ENCODE measurements around the gene MST1. TPM values are rescaled to one million over a fixed set of nuclear protein-coding genes. Genes with fewer than 3 reads are reported as not detected.
A peak's percentile ranks its signal among the peaks of the same experiment; 100 is the strongest.

The MST1 gene
- total RNA-seq, 1 experiment from 2014 or later = 3.4 TPM

DNA sequence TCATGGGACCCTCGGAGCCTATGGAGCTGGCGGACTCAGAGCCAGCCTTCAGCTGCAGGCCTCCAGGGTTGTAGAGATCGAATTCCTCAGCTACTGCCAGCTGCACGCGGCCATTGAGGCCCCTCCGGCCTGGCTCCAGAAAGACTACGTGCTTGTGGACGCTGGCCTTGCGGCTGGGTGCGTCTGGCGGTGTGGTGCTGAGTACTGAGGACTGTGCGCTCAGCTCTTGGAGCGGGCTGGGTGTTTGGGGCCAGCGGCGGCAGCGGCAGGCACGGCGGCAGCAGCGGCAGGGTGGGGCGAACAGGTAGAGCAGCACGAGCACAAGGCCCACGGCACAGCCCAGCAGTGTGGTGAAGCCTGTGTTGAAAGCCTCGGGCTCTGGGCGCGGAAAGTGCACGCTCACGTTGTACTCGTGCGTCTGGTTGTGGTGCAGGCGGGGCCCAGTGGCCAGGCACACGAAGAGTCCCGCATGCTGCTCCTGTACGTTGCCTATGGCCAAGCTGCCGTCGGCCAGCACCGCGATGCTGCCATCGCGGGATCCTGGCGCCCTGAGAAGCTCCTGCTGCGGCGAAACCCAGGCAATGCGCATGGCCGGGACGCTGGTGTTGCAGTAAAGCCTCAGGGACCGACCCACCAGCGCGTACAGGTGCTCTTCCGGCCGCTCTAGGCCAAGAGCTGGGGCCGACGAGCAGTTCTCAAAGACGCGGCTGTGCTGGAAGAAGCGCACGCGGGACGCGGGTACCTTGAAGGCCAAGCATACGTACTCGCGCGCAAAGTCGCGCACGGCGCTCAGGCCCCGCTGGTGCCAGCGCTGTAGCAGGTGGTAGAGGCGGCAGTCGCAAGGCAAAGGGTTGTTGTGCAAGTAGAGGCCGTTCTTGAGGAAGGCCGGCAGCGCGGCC is 28.9 kb upstream of the MST1 start:
- no peak for DNase-seq (ENCODE audit: low read depth)

DNA sequence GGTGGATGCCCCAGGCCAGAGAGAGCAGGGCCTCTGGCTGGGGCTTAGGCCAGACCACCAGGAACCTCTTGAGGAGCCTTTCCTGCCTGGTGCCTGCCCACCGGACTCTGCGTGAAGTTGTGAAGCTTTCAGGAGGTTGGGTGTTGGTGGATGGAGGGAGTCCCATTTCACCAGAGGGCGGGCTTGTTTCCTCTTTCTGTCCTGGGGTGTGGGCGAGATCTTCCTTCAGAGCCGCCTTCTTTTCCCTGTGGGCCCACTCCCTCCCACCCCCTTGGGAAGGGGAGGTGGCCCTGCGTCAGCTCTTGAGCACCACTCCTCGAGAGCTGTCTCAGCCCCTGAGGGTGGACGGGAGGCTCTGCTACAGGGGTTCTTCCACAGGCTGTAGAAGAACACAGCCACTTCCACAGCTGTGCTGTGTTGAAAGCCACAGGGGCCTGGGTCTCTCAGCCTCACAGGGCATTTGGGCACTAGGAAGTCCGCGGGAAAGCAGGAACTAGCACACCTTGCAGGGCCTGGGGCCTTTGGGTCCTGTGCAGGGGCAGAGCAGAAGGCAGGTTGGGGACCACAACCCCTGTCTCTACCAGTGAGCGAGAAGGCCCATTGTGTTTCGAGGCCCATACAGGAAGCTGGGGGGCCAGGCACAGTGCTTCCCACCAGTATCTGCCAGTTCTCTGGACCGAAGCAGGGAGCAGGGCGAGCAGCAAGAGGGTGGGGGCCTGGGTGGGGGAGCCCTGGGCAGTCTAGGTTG is 28.1 kb upstream of the MST1 start:
- DNase-seq (ENCODE audit: low read depth) = no peak

DNA sequence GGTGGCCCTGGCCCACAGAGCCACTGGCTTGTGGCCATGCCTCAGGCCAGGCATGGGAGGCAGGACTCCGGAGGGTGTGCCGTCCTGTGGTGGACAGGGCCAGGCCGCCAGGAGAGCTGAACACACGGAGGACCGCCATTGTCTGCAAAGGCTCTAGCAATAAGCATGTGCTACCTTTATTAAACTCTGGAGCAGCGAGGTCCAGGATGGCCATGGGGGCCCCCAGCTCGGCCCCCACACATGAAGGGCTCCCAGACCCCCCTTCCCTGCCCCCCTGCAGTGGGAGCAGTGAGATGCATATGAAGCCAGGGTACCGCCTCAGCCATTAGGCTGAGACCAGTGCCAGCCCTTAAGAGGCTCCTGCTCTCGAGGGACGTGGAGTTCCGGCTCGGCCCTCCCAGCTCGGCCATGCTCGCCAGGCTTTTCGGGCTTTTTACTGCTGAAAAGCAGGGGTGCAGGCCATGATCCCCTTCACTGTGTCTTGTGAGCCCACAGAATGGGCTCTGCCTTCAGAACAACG is 27.5 kb upstream of the MST1 start:
- DNase-seq (ENCODE audit: low read depth) = no peak

DNA sequence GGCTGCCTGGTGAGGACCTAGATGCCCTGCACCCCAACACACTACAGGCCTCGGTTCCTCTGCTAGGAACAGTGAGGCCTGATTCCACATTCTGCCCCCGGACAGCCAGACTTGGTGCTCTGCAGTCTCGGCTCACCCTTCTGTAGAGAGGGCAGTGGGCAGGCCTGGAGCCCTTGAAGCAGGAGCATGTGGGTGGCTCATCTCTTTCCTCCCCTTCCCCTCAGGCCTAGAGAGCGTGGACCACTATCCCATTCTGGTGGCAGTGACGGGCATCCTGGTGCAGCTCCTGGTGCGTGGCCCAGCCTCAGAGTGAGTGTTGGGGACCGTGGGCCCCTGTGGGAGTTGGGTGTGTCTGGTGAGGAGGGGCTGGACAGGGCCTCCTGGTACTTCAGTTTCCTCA is 26.9 kb upstream of the MST1 start:
- no peak for DNase-seq (ENCODE audit: low read depth)

DNA sequence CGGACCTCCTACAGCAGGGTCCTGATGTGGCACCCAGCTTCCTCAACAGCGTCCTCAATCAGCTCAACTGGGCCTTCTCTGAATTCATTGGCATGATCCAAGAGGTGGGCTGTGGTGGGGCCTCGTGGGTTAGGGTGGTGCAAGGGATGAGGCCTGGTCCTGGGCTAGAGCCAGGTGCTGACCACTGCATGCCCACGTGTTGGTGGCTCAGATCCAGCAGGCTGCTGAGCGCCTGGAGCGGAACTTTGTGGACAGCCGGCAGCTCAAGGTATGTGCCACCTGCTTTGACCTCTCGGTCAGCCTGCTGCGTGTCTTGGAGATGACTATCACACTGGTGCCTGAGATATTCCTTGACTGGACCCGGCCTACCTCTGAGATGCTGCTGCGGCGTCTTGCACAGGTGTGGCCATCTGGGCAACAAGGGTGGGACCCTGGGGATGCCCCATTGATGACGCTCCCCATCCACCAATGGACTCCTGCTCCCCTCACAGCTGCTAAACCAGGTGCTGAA is 26.4 kb upstream of the MST1 start:
- no peak for DNase-seq (ENCODE audit: low read depth)

DNA sequence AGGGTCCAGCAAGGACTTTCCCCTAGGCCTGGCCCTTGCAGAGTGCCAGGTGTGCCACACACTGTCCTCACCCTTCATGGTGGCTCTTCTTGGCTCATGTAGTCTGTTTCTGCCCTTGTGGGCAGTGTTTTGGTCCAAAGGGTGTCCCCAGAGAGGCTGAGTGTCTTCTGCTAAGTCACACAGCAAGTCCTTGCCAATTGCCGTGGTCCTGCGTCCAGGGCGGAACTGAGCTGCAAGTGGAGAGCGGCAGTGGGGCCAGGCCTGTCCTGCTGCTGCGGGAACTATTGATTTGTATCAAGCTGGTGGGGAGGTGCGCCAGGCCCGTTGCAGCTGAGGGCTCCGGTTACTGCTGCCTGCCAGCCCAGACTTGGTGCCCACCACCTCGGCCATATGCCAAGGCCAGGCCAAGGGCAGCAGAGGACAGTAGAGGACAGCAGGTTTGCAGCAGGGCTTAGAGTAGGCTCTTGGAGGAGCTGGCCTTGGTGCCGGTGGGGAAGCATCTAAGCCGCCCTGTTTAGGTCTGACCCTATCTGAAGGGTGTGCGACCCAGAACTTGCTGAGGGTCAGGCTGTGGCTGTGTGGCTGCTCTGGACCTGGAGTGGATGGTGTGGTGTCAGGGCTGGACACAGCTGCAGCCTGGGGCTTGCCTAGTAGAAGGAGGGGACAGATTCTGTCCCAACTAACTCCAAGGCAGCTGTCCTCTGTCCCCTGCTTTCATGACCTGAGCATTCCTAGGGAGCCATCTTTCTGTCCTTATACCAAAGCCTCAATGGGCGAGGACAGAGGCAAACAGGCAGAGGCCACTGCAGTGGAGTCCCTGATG is 25.7 kb upstream of the MST1 start:
- no peak for DNase-seq (ENCODE audit: low read depth)

DNA sequence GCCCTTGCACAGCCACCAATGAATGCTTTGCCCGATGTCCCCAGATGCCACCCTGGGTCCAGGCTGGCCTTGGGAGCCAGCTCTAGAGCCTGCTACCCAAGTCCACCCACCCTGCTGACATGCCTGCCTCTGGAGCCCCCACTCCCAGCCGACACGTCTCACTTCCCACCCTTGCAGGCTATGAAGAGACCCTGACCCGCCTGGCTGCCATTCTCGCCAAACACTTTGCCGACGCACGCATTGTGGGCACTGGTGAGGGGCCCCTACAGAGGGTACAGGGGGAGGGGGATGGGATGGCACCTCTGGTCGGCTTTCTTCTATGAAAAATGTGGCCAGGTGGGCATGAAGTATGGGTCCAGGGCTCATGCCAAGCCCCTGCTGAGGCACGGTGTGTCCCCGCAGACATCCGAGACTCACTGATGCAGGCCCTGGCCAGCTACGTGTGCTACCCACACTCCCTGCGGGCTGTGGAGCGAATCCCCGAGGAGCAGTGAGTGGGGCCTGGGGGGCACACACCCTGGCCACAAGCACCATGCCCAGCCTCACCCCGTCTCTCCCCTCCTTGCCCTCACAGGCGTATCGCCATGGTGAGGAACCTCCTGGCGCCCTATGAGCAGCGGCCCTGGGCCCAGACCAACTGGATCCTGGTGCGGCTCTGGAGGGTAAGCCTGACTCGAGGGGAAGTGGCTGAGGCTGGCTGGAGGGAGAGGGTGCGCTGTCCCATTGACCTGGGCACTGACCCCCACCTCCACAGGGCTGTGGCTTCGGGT is 24.2 kb upstream of the MST1 start:
- no peak for DNase-seq (ENCODE audit: low read depth)

DNA sequence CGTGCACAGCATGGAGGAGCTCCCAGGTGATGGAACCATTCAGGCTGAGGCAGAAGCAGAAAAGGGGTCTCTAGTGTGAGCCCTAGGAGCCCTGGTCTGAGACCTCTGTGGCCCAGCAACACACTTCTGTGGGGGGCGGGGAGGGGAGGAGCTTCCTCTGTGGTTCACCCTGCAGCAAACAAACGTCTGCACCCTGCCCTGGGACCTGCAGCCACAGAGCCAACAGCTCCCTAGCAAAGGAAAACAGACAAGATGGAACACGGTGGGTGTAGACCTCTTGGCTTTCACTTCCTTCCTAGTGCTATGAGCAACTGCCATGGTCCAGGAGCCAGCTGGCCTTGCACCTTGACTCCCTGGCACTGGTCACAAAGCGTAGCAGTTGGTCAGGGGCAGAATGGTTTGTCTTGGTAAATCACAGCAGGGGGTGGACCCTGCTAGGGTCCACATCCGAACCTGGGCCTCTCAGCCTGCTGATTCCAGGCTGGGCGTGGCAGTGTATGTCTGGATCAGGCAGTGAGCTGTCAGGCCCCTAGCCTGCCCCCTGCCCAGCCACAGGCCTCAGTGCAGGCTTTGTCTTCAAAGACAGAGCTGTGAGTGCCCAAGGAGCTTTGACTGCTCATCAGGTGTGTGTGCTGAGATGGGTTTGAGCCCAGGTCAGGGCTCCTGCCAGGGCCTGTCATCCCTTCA is 23.5 kb upstream of the MST1 start:
- DNase-seq (ENCODE audit: low read depth) = no peak

DNA sequence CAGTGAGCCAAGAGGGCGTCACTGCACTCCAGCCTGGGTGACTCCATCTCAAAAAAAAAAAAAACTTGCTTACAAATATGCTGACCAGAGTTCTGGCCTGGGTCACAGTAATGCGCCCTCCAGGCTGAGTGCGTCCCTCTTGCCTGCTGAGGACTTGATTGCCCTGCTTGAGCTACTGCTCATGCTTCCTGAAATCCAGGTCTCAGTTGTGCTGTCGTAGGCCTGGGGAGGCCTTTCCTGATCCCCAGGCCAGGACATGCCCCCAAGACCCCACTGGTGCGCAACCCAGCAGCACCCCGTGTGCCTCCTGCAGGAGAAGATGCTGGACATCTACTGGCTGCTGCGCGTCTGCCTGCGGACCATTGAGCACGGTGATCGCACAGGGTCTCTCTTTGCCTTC is 22.9 kb upstream of the MST1 start:
- DNase-seq (ENCODE audit: low read depth) = no peak

DNA sequence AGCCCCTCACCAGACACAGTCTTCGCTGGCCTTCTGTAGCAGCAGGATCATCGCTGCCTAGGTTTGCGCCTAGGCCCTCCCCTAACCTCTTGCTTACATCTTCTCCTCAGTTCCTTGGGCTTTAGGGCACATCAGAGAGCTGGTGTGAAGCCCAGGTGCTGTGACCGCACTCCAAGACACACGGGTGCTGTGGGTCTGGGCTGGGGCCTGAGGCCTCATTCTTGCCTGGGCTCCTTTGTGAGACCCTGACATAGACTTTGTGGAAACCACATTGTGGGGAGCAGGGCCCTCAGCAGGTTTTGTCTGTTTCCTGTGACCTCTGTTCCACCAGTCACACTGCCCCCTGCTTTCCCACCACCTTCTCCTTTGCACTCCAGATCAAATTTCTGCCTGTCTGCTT is 22.2 kb upstream of the MST1 start:
- DNase-seq (ENCODE audit: low read depth) = no peak

DNA sequence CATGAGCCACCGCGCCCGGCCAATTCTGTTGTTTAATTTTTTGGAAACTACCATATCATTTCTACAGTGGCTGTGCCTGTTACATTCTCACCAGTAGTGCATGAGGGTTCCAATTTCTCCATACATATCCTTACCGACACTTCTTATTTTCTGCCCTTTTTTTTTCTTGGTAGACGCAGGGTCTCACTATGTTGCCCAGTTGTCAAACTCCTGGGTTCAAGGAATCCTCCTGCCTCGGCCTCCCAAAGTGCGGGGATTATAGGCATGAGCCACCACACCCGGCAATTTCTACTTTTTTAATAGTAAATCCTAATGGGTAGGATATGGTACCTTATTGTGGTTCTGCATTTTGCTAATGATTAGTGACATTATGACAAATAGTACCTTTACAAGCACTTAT is 20.6 kb upstream of the MST1 start:
- no peak for DNase-seq (ENCODE audit: low read depth)

DNA sequence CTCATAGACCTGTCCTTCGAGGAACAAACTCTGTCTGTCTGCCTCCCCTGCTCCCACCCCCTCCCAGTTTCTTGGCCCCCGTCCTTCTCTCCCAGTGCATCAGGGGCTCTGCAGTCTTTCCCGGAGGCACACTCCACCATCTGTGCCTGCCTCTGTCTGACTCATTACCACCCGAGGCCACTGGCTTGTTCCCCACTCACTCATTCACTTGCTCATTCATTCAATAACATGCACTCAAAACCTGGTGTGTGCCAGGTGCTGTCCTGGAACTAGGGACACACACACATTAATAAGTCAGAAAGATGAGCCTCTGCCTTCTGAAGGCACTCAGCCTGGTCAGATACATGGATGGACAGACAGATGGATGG is 17.8 kb upstream of the MST1 start:
- DNase-seq (ENCODE audit: low read depth) = peak; percentile 67

DNA sequence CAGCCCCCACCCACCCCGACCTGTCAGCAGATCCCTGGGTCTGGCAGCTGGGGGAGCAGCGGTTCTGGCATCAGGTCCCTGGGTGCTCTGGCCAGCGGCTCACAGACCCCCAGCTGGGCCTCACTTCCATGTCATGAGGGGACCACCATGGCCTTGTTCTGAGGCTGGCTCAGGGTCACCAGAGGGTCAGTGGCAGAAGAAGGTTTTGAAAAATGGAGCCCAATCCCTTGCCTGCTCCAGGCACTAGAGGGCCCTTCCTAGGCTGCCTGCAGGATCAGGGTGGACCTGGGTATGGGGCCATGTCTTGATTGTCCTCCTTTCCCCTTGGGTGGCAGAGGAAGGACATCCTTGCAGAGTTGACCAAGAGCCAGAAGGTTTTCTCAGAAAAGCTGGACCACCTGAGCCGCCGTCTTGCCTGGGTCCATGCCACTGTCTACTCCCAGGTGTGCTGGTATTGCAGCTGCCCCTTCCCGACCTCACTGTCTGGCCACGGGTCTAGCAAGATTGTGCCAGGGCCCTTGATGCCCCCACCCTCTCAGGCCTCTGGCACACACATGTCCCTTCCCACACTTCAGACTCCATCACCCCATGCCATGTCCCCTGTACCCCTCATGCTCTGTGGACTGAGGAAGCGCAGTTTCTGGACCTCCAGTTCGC is 17.3 kb upstream of the MST1 start:
- DNase-seq (ENCODE audit: low read depth) = no peak

DNA sequence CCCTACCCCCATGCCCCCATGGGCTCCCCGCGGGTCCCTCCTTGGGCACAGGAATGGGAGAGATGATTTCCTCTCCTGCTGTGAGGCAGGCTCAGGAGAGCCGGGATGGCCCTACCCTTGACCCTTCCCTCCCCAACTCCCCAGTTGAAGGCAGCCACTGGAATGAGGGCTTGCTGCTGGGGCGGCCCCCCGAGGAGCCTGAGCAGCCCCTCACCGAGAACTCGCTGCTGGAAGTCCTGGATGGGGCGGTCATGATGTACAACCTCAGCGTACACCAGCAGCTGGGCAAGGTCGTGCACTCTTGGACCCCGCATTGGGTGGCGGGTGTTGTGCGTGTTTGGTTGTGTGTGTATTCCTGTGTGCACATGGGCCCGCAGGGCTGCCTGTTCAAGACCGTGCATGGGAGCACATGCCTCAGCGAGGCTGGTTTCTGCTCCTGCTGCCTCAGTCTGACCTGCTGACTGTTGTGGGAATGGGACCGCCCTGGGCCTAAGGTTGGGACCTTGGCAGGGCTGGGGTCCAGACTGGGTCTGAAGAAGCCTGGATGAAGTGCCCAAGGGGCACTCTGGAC is 16.2 kb upstream of the MST1 start:
- DNase-seq (ENCODE audit: low read depth) = no peak

DNA sequence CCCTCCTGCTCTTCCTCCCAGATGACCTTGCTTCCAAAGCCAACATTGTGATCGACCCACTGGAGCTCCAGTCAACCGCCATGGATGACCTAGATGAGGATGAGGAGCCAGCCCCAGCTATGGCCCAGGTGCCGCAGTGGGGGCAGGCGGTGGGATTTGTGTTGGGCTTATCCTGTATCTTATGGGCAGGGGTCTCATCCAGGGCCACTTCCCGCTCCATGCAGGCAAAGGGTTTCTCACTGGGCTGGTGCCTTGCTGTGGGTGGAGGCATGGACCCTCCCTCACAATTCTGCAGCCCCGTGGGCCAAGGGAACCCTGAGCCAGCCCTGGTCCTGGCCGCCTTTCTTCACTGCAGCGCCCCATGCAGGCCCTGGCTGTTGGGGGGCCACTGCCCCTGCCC is 15.4 kb upstream of the MST1 start:
- DNase-seq (ENCODE audit: low read depth) = no peak

DNA sequence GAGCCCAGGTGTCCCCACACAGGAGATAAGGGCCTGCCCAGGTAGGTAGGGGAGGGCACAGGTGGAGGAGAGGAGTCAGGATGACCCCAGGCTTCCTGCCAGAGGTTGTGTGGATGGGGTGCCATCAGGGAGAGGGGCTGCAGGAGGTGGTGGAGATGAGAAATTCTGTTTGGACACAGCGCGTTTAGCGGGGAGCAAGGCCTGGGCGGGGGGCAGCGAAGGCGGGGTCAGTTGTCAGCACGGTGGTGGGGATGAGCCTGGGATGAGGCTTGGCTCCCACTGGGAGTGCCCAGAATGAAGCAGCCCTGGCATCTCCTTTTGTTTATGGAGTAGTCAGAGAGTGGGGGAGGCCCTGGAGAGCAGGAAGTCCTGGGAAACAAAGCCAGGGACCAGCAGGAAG is 14.7 kb upstream of the MST1 start:
- DNase-seq (ENCODE audit: low read depth) = no peak

DNA sequence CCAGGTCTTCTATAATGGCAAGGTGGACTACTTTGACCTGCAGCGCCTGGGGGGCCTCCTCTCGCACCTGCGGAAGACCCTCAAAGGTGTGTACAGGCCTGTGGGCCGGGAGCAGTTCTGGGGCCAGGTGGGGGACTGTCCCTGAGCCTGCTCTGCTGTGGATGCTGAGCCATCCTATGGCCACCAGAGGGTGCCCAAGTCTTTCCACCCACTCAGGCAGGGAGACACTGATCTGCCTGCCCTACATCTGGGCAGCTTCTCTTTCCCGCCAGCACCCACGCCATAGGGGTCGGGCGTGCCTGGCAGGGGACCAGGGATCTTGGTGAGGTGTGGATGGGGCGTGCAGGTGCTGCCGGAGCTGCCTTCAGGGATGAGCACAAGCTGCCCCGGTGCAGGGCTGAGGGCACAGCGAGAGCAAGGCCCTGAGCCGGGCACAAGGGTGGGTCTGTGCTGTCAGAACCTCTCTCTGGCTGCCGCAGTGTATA is 14.2 kb upstream of the MST1 start:
- peak; percentile 62 for DNase-seq (ENCODE audit: low read depth)

DNA sequence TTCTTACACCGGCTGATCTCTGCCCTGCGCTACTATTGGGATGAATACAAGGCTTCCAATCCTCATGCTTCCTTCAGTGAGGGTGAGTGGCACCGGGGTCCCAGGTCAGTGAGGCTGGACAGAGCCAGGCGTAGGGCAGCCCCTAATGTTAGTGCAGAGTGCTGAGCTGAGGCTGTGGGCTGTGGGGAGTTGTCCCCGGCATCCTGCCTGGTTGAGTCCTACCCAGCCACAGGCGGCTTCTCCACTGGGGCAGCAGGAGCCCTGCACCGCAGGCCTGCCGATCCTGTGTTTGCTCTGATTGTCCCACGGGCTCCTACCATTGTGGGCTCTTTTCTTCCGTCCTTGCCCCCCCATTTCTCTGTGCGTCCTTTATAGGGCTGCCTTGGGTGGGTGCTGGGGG is 13.4 kb upstream of the MST1 start:
- DNase-seq (ENCODE audit: low read depth) = no peak

DNA sequence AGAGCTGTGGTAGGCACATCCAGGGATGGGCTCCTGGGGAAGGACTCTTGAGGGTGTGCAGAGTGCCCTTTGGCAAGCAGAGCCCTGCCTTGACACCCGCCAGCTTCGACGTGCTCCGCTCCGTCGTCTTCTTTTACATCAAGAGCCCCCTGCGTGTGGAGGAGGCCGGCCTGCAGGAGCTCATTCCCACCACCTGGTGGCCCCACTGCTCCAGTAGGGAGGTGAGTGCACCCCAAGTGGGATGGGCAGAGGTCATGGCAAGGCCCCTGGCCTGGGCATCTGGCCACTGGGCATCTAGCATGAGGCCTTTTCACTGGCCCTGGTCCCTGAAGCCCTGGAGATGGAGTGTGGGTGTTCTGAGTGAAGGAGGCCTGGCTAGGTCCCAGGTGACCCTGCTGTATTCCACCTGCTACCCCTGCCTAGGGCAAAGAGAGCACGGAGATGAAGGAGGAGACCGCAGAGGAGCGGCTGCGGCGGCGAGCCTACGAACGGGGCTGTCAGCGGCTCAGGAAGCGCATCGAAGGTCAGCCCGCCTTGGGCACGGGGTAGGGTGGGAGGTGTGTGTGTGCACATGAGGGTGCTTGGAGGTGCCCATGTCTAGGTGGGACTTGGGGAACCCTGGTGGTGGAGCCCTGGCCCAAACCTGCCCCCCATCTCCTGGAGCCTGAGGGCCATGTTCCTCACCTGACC is 12.3 kb upstream of the MST1 start:
- no peak for DNase-seq (ENCODE audit: low read depth)

Data from RPMI7951 (cell line).